ACHN (cell line): ENCODE results near the gene MAD1L1.
"Not testable (repeated sequence)": the region's sequence is repeated elsewhere in the genome, so short reads cannot be mapped to it uniquely, and the experiment has no call there.

Source experiments
- DNase-seq: peaks from one replicate; pipeline ENCODE4 v3.0.0-alpha.2; 2015
- in situ Hi-C: cut with HindIII; loops from 2 replicates; pipeline ENCODE4 v1.10.0; 2017; ENCODE audit warnings: low sequenced_read_pairs, low pct_ligation_motif_present, low pct_unique_long_range_greater_than_20kb

MAD1L1 gene

DNA sequence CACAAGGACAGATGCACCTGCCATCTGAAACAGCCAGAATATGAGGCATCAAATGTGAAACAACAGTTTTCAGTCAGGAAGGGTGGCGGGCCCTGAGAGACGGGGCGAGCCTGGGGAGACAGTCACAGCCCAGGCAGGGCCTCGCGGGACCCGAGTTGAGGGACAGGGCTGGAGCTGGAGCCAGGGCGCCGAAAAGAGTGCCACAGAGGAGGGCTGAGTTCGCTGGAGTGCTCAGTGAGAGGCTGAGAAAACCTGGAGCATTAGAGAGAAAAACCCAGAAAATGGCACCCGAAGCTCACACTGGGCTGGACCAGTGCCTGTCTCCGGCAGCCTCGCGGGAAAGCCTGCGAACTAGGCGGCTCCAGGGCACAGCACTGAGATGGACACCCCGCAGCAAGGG, 404.6 kb downstream of the MAD1L1 start:
- DNase-seq, in situ Hi-C loops: not testable (repeated sequence)

- DNase-seq, in situ Hi-C loops: not testable (repeated sequence)
Measured at GRCh38 chr7:1827521-1827981, 405.2 kb downstream of the MAD1L1 start.

DNA sequence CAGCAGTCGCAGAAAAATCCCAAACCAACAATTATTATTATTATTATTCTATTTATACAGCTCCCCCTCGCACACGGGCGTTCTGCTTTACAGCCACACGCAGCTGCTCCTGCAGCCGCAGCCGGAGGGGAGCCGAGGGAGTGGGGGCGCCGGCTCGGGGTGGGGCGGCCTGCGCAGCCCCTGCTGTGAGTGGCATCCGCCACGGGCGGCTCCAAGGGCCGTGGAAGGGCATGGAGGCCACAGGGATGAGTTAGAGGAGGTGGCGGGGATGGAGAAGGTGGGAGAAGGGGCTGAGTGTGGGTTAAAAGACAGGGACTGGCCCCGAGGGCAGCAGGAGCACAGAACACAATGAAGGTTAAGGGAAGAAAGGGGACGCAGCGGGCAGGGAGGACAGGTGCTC, 405.8 kb downstream of the MAD1L1 start:
- in situ Hi-C loops, DNase-seq: not testable (repeated sequence)

DNA sequence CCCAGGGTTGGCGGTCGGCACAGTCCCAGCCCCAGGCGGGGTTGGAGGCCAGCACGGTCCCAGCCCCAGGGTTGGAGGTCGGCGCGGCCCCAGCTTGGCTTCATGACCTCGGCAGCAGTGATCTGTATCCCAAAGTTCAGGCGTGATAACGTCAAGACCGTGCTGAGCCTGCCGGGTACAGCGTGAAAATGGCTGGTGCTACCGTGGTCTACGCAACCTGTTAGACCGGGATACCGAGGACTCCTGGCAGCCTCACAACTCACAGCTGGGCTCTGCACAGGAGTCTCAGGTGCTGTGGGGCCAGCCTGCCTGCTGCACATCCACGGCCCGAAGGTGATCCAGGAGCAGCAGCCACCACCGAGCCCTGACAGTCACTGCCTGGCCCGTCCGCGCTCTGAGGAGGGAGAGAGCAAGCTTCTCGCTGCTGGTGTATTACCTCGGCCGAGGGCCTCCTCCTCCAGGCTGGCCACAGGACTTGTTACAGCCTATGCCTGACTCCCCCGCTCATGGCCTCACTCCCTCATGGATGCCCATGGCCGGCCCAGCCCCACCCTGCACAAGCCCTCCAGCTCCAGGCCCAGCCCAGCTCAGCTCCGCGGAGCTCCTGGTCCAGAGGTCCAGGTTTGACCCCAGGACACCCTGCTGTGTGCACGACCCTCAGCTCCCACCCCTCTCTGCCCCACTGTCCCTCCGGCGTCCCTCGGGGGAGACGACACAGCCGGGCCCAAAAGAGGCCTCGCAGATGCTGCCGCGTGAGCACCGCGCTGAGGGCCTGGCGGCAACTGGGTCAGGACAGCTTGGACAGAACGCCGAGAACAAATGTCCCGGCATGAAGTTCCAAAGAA, 406.6 kb downstream of the MAD1L1 start:
- in situ Hi-C loops: no loop called here

GRCh38 chr7:1825647-1825896, 407.2 kb downstream of the MAD1L1 start:
- in situ Hi-C loops: not testable (repeated sequence)

More for the DNA sequence above, 406.6 kb downstream of the MAD1L1 start:
- DNase-seq: no peak

DNA sequence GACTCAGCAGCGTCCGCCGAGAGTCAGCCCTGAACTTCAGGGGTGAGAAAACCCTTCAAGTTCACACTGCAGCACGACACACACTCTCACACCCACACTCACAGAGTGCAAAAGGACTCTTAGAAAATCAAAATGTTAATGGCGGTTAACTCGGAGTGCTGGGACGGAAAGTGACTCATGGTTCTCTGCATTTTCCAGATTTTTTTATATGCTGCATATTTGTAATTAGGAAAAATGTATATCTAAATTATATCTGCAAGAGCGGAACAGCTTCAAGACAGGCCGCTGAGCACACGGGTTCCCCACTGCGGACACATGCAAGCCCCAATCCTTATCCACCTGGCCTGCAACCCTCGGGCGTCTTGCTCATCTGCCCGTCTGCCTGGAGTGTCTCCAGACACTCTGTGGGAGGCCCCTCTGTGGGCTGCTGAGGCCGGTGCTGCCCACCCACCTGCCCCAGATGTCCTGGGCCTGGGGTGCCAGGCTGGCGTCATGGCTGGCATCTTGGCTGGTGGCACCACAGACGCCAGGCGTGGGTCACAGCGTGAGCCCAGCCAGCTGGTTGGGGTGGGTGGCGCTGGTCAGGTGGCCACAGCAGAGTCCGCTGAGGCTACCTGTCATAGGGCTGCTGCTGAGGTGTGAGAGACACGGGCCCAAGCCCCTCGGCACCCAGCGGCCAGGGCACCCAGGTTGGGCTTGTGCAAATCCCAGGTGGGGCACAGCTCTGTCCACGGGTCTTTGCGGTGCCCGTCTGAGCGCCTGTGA, 407.7 kb downstream of the MAD1L1 start:
- in situ Hi-C loops, DNase-seq: not testable (repeated sequence)

More at GRCh38 chr7:1825647-1825896, 407.2 kb downstream of the MAD1L1 start:
- DNase-seq: not testable (repeated sequence)

DNA sequence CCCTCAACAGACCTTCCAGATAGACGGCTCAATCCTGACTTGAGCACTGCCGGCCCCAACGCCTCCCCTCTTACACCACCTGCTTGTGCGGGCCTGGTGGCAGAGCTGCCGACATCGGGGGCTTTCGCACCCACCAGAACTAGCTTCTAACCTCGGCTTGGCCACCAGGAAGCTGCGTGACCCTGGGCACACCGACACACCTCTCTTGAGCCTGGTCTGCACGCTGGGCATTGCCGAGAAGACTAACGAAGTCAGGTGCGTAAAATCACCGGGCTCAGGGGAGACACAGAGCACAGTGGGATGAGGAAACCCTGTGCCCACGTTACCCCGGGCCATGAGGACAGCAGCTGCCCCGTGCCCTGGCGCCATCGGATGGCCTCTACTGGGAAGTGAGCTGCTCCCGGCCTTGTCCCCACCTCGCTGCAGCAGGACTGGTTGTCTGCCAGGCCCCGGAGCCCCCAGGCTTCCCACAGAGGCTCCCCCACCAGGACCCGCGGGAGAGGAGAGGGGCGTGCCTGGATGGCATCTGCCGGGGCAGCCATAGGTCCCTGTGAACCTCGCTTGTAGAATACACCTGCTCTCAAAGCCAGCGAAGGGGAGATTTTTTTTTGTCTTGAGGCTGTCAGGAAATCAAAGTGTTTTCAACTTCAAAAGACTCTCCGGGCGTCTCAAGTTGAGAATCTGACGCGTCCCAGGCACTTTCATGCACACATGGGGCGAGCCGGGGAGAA, 408.4 kb downstream of the MAD1L1 start:
- DNase-seq, in situ Hi-C loops: not testable (repeated sequence)

DNA sequence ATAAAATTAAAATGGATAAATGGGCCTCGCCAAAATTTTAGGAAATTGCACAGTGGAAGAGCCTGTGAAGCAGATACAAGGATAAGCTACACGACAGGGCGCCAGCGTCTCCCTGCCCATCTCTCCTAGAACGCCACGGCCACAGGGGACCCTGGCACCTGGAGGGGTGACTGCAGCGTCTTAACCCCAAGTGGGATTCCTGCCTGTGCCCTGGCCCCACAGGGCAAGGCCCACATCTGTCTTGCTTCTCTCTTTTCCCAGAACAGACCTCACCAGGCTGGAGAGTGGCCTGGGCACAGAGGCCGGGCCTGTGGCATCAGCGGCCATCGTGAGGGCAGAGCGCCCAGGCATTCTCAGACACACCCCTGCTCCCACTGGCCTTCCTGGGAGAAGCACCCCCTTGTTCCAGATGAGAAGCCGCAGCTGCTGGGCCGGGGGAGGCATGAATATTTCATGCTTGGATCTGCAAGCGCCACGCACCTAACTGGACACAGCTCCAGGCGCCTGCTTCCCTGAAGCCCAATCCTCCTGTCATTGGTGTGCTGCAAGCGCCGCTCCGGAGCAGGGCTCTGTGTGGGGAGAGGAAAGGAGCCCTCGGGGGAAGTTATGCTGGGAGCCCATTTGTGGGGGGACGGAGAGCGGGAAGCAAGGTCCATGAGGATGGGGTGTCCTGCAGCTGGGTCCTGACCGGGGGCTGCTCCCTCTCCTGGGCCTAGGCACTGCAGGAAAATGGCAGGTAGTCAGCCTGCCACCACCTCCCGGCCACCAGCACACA, 409.2 kb downstream of the MAD1L1 start:
- DNase-seq: no peak
- in situ Hi-C loops: no loop called here

GRCh38 chr7:1819259-1819841, 413.4 kb downstream of the MAD1L1 start:
- in situ Hi-C loops: no loop called here
- no peak for DNase-seq

GRCh38 chr7:1818575-1819258, 414.0 kb downstream of the MAD1L1 start:
- no peak for DNase-seq
- in situ Hi-C loops: no loop called here

GRCh38 chr7:1817061-1817712, 415.6 kb downstream of the MAD1L1 start:
- in situ Hi-C loops: no loop called here
- no peak for DNase-seq

DNA sequence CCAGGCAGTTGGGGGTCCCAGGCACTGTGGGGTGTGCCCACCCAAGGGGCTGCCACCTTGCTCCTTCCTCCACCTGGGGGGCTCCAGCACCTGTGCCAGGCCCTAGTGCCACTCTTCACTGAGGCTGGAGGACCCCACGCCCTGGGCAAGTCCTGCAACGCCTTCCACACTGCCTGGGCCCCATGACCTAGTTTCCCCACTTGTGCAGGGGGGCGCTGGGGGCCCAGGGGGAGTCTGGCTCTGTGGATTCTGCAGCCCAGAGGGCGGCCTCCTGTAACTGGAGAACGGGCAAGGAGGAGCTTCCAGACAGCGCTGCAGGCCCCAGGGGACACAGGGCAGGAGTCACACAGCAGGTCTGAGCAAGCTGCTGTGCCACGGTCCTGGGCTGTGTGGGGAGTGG, 416.3 kb downstream of the MAD1L1 start:
- in situ Hi-C loops, DNase-seq: not testable (repeated sequence)

- DNase-seq, in situ Hi-C loops: not testable (repeated sequence)
Measured at GRCh38 chr7:1815551-1816281, 417.0 kb downstream of the MAD1L1 start.

- in situ Hi-C loops: no loop called here
- DNase-seq: no peak
Measured at GRCh38 chr7:1815051-1815481, 417.7 kb downstream of the MAD1L1 start.

DNA sequence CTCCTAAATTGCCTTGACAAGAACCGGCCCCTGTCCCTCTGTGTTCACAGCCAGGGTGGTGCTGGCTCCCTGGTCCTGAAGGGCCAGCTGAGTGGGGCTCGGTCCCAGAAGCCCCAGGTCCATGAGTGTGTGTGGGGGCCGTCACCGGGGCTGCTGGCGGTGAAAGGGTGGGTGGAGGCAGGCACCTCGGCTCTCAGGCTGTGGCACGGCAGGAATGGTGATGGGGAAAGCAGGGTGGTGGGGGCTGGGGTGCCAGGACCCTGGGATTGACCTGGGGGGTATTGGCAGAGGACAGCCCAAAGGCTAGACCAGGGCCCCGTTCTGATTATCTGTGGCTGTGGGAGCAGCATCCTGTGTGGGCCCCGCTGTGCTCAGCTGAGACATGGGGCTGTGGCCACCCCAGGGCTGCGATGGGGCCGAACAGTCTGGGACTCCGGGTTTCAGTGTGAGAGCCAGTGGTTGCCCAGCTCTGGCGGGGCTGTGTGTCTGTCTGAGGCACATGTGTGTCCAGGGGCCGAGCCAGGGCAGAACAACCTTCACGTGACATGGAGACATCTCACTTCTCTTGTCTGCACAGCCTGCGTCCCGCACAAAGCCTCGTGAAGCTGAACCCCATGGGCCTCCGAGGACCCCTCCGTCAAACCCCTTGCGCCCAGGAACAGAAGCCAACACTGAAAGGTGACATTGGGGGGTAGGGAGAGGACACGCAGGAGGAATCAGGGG, 418.5 kb downstream of the MAD1L1 start:
- in situ Hi-C loops: no loop called here
- DNase-seq: no peak
